Esophagus muscularis mucosa (tissue), 4 donors: ENCODE results near the gene MRTFA.

Source experiments
- EP300 ChIP-seq: sonication (generic); formaldehyde crosslinking; IDR thresholded peaks from one replicate; pipeline ENCODE4 v1.6.1; 2017; ENCODE audit warnings: antibody characterized with exemption
- POLR2A ChIP-seq: fragments of 450-650 bp; IDR thresholded peaks from one replicate; pipeline ENCODE4 v1.6.1; 2017; ENCODE audit warnings: antibody characterized with exemption, moderate library complexity, mild to moderate bottlenecking, low read depth
- TF ChIP-seq, protein P1 (sequence below), 3 experiments: fragments of 200-600 bp in 2 of 3; fragments of 450-650 bp in 1 of 3; sonication (generic) in 2 of 3; IDR thresholded peaks; one replicate each; pipeline ENCODE4 v1.5.1; 2017 to 2019; ENCODE audit warnings: antibody characterized with exemption in 3 of 3, mild to moderate bottlenecking in 2 of 3, moderate library complexity in 1 of 3

- TF ChIP-seq, protein P1, sequence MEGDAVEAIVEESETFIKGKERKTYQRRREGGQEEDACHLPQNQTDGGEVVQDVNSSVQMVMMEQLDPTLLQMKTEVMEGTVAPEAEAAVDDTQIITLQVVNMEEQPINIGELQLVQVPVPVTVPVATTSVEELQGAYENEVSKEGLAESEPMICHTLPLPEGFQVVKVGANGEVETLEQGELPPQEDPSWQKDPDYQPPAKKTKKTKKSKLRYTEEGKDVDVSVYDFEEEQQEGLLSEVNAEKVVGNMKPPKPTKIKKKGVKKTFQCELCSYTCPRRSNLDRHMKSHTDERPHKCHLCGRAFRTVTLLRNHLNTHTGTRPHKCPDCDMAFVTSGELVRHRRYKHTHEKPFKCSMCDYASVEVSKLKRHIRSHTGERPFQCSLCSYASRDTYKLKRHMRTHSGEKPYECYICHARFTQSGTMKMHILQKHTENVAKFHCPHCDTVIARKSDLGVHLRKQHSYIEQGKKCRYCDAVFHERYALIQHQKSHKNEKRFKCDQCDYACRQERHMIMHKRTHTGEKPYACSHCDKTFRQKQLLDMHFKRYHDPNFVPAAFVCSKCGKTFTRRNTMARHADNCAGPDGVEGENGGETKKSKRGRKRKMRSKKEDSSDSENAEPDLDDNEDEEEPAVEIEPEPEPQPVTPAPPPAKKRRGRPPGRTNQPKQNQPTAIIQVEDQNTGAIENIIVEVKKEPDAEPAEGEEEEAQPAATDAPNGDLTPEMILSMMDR (IDR thresholded peaks at IDR 0.05): no peak
- TF ChIP-seq EP300 (no peak), POLR2A (no peak)
These were observed 192.8 kb downstream of the MRTFA start for GRCh38 chr22:40443732-40444131.
